H7 (cell line): ENCODE measurements around the gene PRXL2B. TPM values are rescaled to one million over a fixed set of nuclear protein-coding genes. Genes with fewer than 3 reads are reported as not detected.
A peak's percentile ranks its signal among the peaks of the same experiment; 100 is the strongest.
"Not testable (repeated sequence)": the region's sequence is repeated elsewhere in the genome, so short reads cannot be mapped to it uniquely, and the experiment has no call there.

Experiments
- DNase-seq: peaks from one replicate; pipeline ENCODE4 v3.0.0; 2012
- H3K27me3 ChIP-seq: 2 replicates; pipeline ENCODE4 v1.6.0; 2011; ENCODE audit warnings: mild to moderate bottlenecking, low read length; ENCODE audit not compliant: control insufficient read depth, insufficient read depth
- H3K36me3 ChIP-seq: replicated peaks from 2 replicates; pipeline ENCODE4 v1.5.1; 2011; ENCODE audit warnings: low read length; ENCODE audit not compliant: control insufficient read depth, insufficient read depth
- H3K4me3 ChIP-seq: 2 replicates; pipeline ENCODE4 v1.5.1; 2011; ENCODE audit warnings: low read depth, mild to moderate bottlenecking, control low read depth, low read length, moderate library complexity; ENCODE audit not compliant: insufficient read depth
- total RNA-seq: library from RNA; depleted of rRNA; stranded (reverse); fragments of >200 nt; shearing (Covaris generic); gene quantifications from 2 replicates; pipeline ENCODE4 v1.2.3, GENCODE V29; 2014

The PRXL2B gene
- total RNA-seq, 1 experiment from 2014 or later: 83.5 TPM

GRCh38 chr1:2546515-2547209, 39.9 kb upstream of the PRXL2B start:
- peak overlapping the region; percentile 84 for H3K4me3 ChIP-seq
- H3K36me3 ChIP-seq: no peaks in the 10 kb centered on the region

GRCh38 chr1:2547210-2548067, 39.1 kb upstream of the PRXL2B start:
- H3K4me3 ChIP-seq: peak overlapping the region; percentile 84
- peak; percentile 87 for DNase-seq
- H3K27me3 ChIP-seq: peaks cover 3% of the 10 kb centered on the region
- H3K36me3 ChIP-seq: no peaks in the 10 kb centered on the region

More at GRCh38 chr1:2546515-2547209, 39.9 kb upstream of the PRXL2B start:
- peak; percentile 98 for DNase-seq
- peaks cover 3% of the 10 kb centered on the region for H3K27me3 ChIP-seq

GRCh38 chr1:2548068-2548589, 38.4 kb upstream of the PRXL2B start:
- DNase-seq: peak; percentile 97
- Histone ChIP-seq H3K4me3 (peak overlapping the region; percentile 84), H3K27me3 (peaks cover 1% of the 10 kb centered on the region; the same call in 1 of the 2 replicates), H3K36me3 (no peaks in the 10 kb centered on the region)

- H3K4me3 ChIP-seq, H3K36me3 ChIP-seq, H3K27me3 ChIP-seq, DNase-seq: not testable (repeated sequence)
Observed at GRCh38 chr1:2549367-2550029, 37.1 kb upstream of the PRXL2B start.

GRCh38 chr1:2550309-2550861, 36.2 kb upstream of the PRXL2B start:
- not testable (repeated sequence) for DNase-seq, H3K36me3 ChIP-seq, H3K4me3 ChIP-seq, H3K27me3 ChIP-seq

GRCh38 chr1:2551544-2551943, 35.0 kb upstream of the PRXL2B start:
- H3K36me3 ChIP-seq, H3K27me3 ChIP-seq, DNase-seq, H3K4me3 ChIP-seq: not testable (repeated sequence)

GRCh38 chr1:2552189-2552588, 34.4 kb upstream of the PRXL2B start:
- Histone ChIP-seq H3K4me3 (no peak overlapping the region), H3K27me3 (no peaks in the 10 kb centered on the region), H3K36me3 (no peaks in the 10 kb centered on the region)
- DNase-seq: no peak

- not testable (repeated sequence) for DNase-seq, H3K4me3 ChIP-seq, H3K36me3 ChIP-seq, H3K27me3 ChIP-seq
Observed at GRCh38 chr1:2553076-2553475, 33.5 kb upstream of the PRXL2B start.

GRCh38 chr1:2553871-2554620, 32.5 kb upstream of the PRXL2B start:
- Histone ChIP-seq H3K4me3 (no peak overlapping the region), H3K36me3 (no peaks in the 10 kb centered on the region), H3K27me3 (no peaks in the 10 kb centered on the region)
- DNase-seq: no peak

- Histone ChIP-seq H3K36me3 (no peaks in the 10 kb centered on the region), H3K27me3 (no peaks in the 10 kb centered on the region), H3K4me3 (no peak overlapping the region)
- peak; percentile 86 for DNase-seq
Observed at GRCh38 chr1:2554621-2555387, 31.8 kb upstream of the PRXL2B start.

GRCh38 chr1:2555634-2556276, 30.8 kb upstream of the PRXL2B start:
- no peaks in the 10 kb centered on the region for H3K27me3 ChIP-seq
- peak; percentile 79 for DNase-seq
- no peaks in the 10 kb centered on the region for H3K36me3 ChIP-seq
- H3K4me3 ChIP-seq: no peak overlapping the region

GRCh38 chr1:2556277-2556677, 30.3 kb upstream of the PRXL2B start, which contains the start of gene TNFRSF14:
Gene TNFRSF14 (plus strand): TSS chr1:2556371. CDS start chr1:2556665, 294 bp downstream.
- Histone ChIP-seq H3K36me3 (no peaks in the 10 kb centered on the region), H3K27me3 (no peaks in the 10 kb centered on the region), H3K4me3 (no peak within 1 kb of the TSS)
- DNase-seq: peak; percentile 85
